A549 (cell line): ENCODE results near the gene HSPA4. TPM values are rescaled to one million over a fixed set of nuclear protein-coding genes. Genes with fewer than 3 reads are reported as not detected.

Experiments used
- ATAC-seq, 2 experiments: fragments of 200-7000 bp in 1 of 2; fragments of >200 bp in 1 of 2; cut with Nextera tagmentation in 1 of 2; cut with Tn5 transposase in 1 of 2; 3 replicates each; pipeline versions ENCODE4 v1.8.0 to v1.9.1; 2018 to 2020; ENCODE audit warnings: mild to moderate bottlenecking in 1 of 2, moderate library complexity in 1 of 2
- CTCF ChIA-PET: fragments of 300-600 bp; sonication (Branson Sonifier 250); formaldehyde crosslinking; extraction: SDS; loops from one replicate; lab custom pipeline; 2021; ENCODE audit warnings: antibody characterized with exemption, inconsistent platforms; lab: Yijun Ruan, JAX
- POLR2A ChIA-PET: fragments of 350-600 bp; formaldehyde crosslinking; extraction: SDS; loops from one replicate; lab custom pipeline; 2021; ENCODE audit warnings: antibody characterized with exemption, inconsistent platforms; lab: Yijun Ruan, JAX
- DNase-seq, 2 experiments: peaks; one replicate each; pipeline versions ENCODE4 v3.0.0 to v3.0.0-alpha.2; 2011 to 2016; ENCODE audit warnings: low read depth in 1 of 2, low spot score in 1 of 2
- FAIRE-seq: peaks from 2 replicates; lab custom pipeline; 2011; peaks lifted over from hg19 to GRCh38; lab: Jason Lieb, UNC
- H3K27ac ChIP-seq, 2 experiments: fragments of >200 bp; sonication (Bioruptor Twin); formaldehyde crosslinking; 3 replicates each; pipeline ENCODE4 v1.5.1; 2016 to 2017
- H3K4me1 ChIP-seq: fragments of >200 bp; sonication (Bioruptor Twin); formaldehyde crosslinking; 3 replicates; pipeline ENCODE4 v1.6.1; 2016
- H3K4me2 ChIP-seq: fragments of >200 bp; sonication (Bioruptor Twin); formaldehyde crosslinking; 3 replicates; pipeline ENCODE4 v1.6.1; 2016
- H3K4me3 ChIP-seq: fragments of >200 bp; sonication (Bioruptor Twin); formaldehyde crosslinking; 3 replicates; pipeline ENCODE4 v1.5.1; 2016
- H3K9me3 ChIP-seq: fragments of >200 bp; sonication (Bioruptor Twin); formaldehyde crosslinking; 3 replicates; pipeline ENCODE4 v1.6.1; 2016
- CBX8 ChIP-seq: fragments of 200-600 bp; sonication (generic); IDR thresholded peaks from 2 replicates; pipeline ENCODE4 v1.6.1; 2016
- CEBPB ChIP-seq, 2 experiments: fragments of >200 bp in 1 of 2; sonication (Bioruptor Twin) in 1 of 2; formaldehyde crosslinking in 1 of 2; IDR thresholded peaks; 2 replicates each; pipeline ENCODE4 v1.6.1; 2012 to 2016
- CHD4 ChIP-seq: fragments of 200-600 bp; sonication (generic); IDR thresholded peaks from 2 replicates; pipeline ENCODE4 v1.6.1; 2016; ENCODE audit warnings: antibody characterized with exemption, mild to moderate bottlenecking, borderline replicate concordance
- EHF ChIP-seq: fragments of 250-450 bp; sonication (Bioruptor Pico); IDR thresholded peaks from 2 replicates; pipeline ENCODE4 v1.5.0; 2020; ENCODE audit warnings: mild to moderate bottlenecking
- EP300 ChIP-seq, 2 experiments: fragments of >200 bp; sonication (Bioruptor Twin); formaldehyde crosslinking; IDR thresholded peaks; 2 replicates in 1 of 2; 3 replicates in 1 of 2; pipeline ENCODE4 v1.6.1; 2016 to 2017
- HES2 ChIP-seq: fragments of >200 bp; sonication (Bioruptor Twin); formaldehyde crosslinking; IDR thresholded peaks from 2 replicates; pipeline ENCODE4 v1.6.1; 2016
- JUN ChIP-seq, 2 experiments: fragments of >200 bp; sonication (Bioruptor Twin); formaldehyde crosslinking; IDR thresholded peaks; 2 replicates in 1 of 2; 3 replicates in 1 of 2; pipeline ENCODE4 v1.6.1; 2016 to 2017
- JUNB ChIP-seq: fragments of >200 bp; sonication (Bioruptor Twin); formaldehyde crosslinking; IDR thresholded peaks from 2 replicates; pipeline ENCODE4 v1.6.1; 2016
- KDM1A ChIP-seq: fragments of 200-600 bp; sonication (generic); IDR thresholded peaks from 2 replicates; pipeline ENCODE4 v1.6.1; 2016; ENCODE audit warnings: low read depth, mild to moderate bottlenecking
- MAZ ChIP-seq: fragments of 150-350 bp; IDR thresholded peaks from 2 replicates; pipeline ENCODE4 v1.6.1; 2014; ENCODE audit warnings: antibody characterized with exemption, low read depth, low read length, borderline replicate concordance
- MYC ChIP-seq: IDR thresholded peaks from 2 replicates; pipeline ENCODE4 v1.6.1; 2012; ENCODE audit warnings: mild to moderate bottlenecking, inconsistent platforms, low read length, improper control_type of control experiment, borderline replicate concordance
- NFE2L2 ChIP-seq: fragments of 150-350 bp; conservative IDR thresholded peaks from 2 replicates; pipeline ENCODE4 v1.6.1; 2014; ENCODE audit warnings: low read length
- NPAS2 ChIP-seq: fragments of 250-450 bp; sonication (Bioruptor Pico); IDR thresholded peaks from 2 replicates; pipeline ENCODE4 v1.8.0; 2022; ENCODE audit warnings: mild to moderate bottlenecking, moderate library complexity, borderline replicate concordance
- PHF8 ChIP-seq: fragments of 200-600 bp; sonication (generic); IDR thresholded peaks from 2 replicates; pipeline ENCODE4 v1.6.1; 2016; ENCODE audit warnings: low read depth, mild to moderate bottlenecking, antibody characterized with exemption, moderate library complexity, borderline replicate concordance
- POLR2A ChIP-seq: IDR thresholded peaks from 2 replicates; pipeline ENCODE4 v1.6.1; 2012; ENCODE audit warnings: mild to moderate bottlenecking, low read length
- RAD21 ChIP-seq, 2 experiments: fragments of >200 bp in 1 of 2; sonication (Bioruptor Twin) in 1 of 2; formaldehyde crosslinking in 1 of 2; IDR thresholded peaks in 1 of 2; conservative IDR thresholded peaks in 1 of 2; 2 replicates in 1 of 2; 3 replicates in 1 of 2; pipeline ENCODE4 v1.6.1; 2012 to 2018; ENCODE audit warnings: inconsistent platforms in 1 of 2
- RNF2 ChIP-seq: fragments of 200-600 bp; sonication (generic); IDR thresholded peaks from 2 replicates; pipeline ENCODE4 v1.6.1; 2016; ENCODE audit warnings: low read depth, mild to moderate bottlenecking, antibody characterized with exemption, moderate library complexity, borderline replicate concordance
- TP53 ChIP-seq: fragments of 250-450 bp; sonication (Bioruptor Pico); IDR thresholded peaks from 2 replicates; pipeline ENCODE4 v1.5.0; 2021; ENCODE audit warnings: mild to moderate bottlenecking, moderate library complexity
- ZNF302 ChIP-seq: fragments of 250-450 bp; sonication (Bioruptor Pico); IDR thresholded peaks from 2 replicates; pipeline ENCODE4 v1.9.0; 2021; ENCODE audit warnings: inconsistent platforms, mild to moderate bottlenecking, moderate library complexity
- WGBS: methylation state at CpG from one replicate; pipeline ENCODE4 v1.1.6; 2017; ENCODE audit errors: missing lambda C conversion rate; 5-methylcytosine and 5-hydroxymethylcytosine counted together
- polyA plus RNA-seq, 4 experiments: library from polyadenylated mRNA; depleted of rRNA in 3 of 4; stranded (reverse); fragments of >200 nt; fragmentation: RNase III in 1 of 4; extraction: RNeasy Plus Mini Kit Qiagen cat#74134 plus additional on column Dnase treatment in 1 of 4; gene quantifications; 2 replicates in 3 of 4; 3 replicates in 1 of 4; pipeline ENCODE4 v1.2.3, GENCODE V29; 2011 to 2017
- TF ChIP-seq, protein P1 (sequence below): fragments of 250-450 bp; sonication (Bioruptor Pico); IDR thresholded peaks from 2 replicates; pipeline ENCODE4 v1.5.0; 2021; ENCODE audit warnings: mild to moderate bottlenecking, moderate library complexity, borderline replicate concordance
- TF ChIP-seq, protein P2 (sequence below): fragments of >200 bp; sonication (Bioruptor Twin); formaldehyde crosslinking; IDR thresholded peaks from 3 replicates; pipeline ENCODE4 v1.5.1; 2016

The HSPA4 gene
- polyA plus RNA-seq, 2 of the 4 experiments (the other 2 are of a cell fraction) = 160 to 166 TPM

GRCh38 chr5:133111299-133111698 is 59.5 kb downstream of the HSPA4 start (continued):
- no peak for TF ChIP-seq PHF8
- TF ChIP-seq, protein P1, sequence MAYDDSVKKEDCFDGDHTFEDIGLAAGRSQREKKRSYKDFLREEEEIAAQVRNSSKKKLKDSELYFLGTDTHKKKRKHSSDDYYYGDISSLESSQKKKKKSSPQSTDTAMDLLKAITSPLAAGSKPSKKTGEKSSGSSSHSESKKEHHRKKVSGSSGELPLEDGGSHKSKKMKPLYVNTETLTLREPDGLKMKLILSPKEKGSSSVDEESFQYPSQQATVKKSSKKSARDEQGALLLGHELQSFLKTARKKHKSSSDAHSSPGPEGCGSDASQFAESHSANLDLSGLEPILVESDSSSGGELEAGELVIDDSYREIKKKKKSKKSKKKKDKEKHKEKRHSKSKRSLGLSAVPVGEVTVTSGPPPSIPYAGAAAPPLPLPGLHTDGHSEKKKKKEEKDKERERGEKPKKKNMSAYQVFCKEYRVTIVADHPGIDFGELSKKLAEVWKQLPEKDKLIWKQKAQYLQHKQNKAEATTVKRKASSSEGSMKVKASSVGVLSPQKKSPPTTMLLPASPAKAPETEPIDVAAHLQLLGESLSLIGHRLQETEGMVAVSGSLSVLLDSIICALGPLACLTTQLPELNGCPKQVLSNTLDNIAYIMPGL = no peak
- no peak for TF ChIP-seq HES2
- TF ChIP-seq CEBPB (IDR thresholded peaks at IDR 0.05) = no peak
- TF ChIP-seq RNF2 = no peak

DNA sequence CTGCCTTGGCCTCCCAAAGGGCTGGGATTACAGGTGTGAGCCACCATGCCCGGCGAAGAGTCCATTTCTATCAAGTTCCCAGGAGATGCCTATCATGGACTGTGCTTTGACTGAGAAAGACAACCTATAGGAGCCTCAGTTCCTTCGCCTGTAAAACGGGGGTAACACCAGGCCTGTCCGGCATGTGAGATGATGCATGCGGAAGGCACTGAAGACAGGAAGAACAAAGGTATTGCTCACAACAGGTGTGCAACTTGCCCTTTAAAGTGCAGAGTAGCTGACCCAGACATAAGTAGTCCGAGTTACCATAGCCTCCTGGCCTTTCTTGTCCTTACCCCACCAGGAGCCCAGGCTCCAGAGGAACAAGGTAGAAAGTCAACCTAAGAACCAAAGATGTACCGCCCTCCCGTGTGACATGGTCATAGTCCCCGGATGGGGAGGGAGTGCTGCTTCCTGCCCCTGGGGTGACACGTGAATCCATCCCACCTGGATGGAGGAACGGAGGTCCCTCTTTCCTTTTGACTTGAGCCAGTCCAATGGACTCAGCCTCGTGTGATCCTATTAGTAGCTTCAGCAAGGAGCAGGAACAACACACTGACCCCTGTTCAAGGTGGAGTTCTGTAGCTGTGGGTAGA is 60.3 kb downstream of the HSPA4 start:
- no peak for ATAC-seq
- peaks cover 13% of the 10 kb centered on the region; the same call in 2 of the 3 replicates for H3K4me1 ChIP-seq
- TF ChIP-seq JUNB (no peak), KDM1A (no peak), MYC (no peak), EHF (CRISPR knock-in tag) (no peak), HES2 (no peak), RAD21 (conservative IDR thresholded peaks at IDR 0.05 in 1 of 2, IDR thresholded peaks at IDR 0.05 in 1 of 2) (no peak), TP53 (no peak), CBX8 (no peak), NFE2L2 (no peak), EP300 (IDR thresholded peaks at IDR 0.05) (no peak), CHD4 (no peak), POLR2A (no peak), JUN (IDR thresholded peaks at IDR 0.05) (no peak), NPAS2 (CRISPR knock-in tag) (no peak)
- TF ChIP-seq, protein P2, sequence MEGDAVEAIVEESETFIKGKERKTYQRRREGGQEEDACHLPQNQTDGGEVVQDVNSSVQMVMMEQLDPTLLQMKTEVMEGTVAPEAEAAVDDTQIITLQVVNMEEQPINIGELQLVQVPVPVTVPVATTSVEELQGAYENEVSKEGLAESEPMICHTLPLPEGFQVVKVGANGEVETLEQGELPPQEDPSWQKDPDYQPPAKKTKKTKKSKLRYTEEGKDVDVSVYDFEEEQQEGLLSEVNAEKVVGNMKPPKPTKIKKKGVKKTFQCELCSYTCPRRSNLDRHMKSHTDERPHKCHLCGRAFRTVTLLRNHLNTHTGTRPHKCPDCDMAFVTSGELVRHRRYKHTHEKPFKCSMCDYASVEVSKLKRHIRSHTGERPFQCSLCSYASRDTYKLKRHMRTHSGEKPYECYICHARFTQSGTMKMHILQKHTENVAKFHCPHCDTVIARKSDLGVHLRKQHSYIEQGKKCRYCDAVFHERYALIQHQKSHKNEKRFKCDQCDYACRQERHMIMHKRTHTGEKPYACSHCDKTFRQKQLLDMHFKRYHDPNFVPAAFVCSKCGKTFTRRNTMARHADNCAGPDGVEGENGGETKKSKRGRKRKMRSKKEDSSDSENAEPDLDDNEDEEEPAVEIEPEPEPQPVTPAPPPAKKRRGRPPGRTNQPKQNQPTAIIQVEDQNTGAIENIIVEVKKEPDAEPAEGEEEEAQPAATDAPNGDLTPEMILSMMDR = no peak
- TF ChIP-seq, all 56 proteins: peak for 0
- CTCF ChIA-PET = interaction anchor here (0.6 to 12.7 kb wide), 40 partner anchors 8 to 839 kb away, joined by 3 to 302 read pairs (median 4); no protein-coding TSS in a partner anchor
- no peak for FAIRE-seq
- POLR2A ChIA-PET = interaction anchor here (1.0 kb wide), 1 partner anchor 134 kb away, joined by 6 read pairs; no protein-coding TSS in a partner anchor
- Histone ChIP-seq H3K4me2 (no peak overlapping the region), H3K27ac (peak overlapping the region; percentile 35 to 61; a peak in 4 of 6 replicates), H3K9me3 (no peaks in the 10 kb centered on the region), H3K4me3 (no peak overlapping the region)
- WGBS = 79% methylated on average over 13 of the region's 13 CpGs
- DNase-seq = no peak

DNA sequence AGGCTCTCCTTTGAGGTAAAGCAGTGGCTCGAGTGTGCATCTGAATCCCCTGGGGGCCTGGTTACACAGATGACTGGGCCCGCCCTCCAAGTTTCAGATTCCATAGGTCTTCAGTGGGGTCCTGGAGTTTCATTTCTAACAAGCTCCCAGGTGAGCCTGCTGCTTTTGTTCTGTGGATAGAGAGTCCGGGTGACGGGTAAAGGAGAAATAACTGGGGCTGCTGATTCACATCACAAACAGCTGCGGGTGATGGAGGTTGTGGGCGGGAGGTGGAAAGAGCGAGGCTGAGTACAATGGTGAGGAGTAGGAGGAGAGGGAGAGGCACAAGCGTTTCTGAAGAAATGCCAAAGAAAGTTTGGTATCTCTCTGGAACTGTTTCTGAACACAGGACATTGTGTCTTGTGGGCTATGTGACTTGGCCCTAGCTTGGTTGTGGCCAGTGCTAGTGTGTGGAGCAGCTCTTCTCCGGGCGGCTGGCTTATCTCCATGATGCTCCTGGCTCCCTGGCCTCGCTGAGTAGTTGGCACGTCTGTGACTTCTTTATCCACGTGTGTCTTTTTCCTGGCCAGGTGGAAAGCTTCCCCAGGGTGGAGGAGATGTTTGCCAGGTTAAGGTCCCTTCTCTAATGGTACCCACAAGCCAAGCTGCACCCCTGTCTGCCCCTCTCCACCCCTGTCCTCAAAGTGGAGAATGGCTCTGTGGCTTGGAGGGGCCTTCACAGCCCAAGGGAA is 61.7 kb downstream of the HSPA4 start:
- 79% methylated on average over 13 of the region's 13 CpGs for WGBS
- H3K9me3 ChIP-seq = no peaks in the 10 kb centered on the region
- no peak for TF ChIP-seq MAZ
- TF ChIP-seq, protein P1 = no peak
- TF ChIP-seq ZNF302 = no peak
- no peak overlapping the region for H3K4me3 ChIP-seq
- ChIA-PET POLR2A (no interaction called here), CTCF (interaction anchor here (1.2 to 12.7 kb wide), 10 partner anchors 9 to 756 kb away, joined by 3 to 302 read pairs (median 7); no protein-coding TSS in a partner anchor)
- ATAC-seq = no peak
- no peak for FAIRE-seq
- H3K4me2 ChIP-seq = no peak overlapping the region
- peak overlapping the region in 1 of 2 experiments; percentile 8; a peak in 2 of 6 replicates for H3K27ac ChIP-seq
- H3K4me1 ChIP-seq = peaks cover 8% of the 10 kb centered on the region; the same call in 2 of the 3 replicates
- DNase-seq = no peak
